HepG2 (cell line): ENCODE data around the gene NT5C. TPM values are rescaled to one million over a fixed set of nuclear protein-coding genes. Genes with fewer than 3 reads are reported as not detected.
A peak's percentile ranks its signal among the peaks of the same experiment; 100 is the strongest.

Experiments used
- ASH2L ChIP-seq: fragments of 300-600, 200-600 bp; sonication (generic); IDR thresholded peaks from 2 replicates; pipeline ENCODE4 v1.7.0; 2017; ENCODE audit warnings: low read depth, mild to moderate bottlenecking, moderate library complexity, mixed read lengths, low read length; ENCODE audit not compliant: insufficient read length
- ELF1 ChIP-seq: sonication (generic); formaldehyde crosslinking; IDR thresholded peaks from 2 replicates; pipeline ENCODE4 v1.4.0; 2020; ENCODE audit warnings: missing genetic modification reagents
- HNRNPK ChIP-seq: fragments of 200-400 bp; formaldehyde crosslinking; IDR thresholded peaks from 2 replicates; pipeline ENCODE4 v1.6.1; 2018; ENCODE audit warnings: low read length, low read depth, moderate library complexity, mild to moderate bottlenecking; ENCODE audit not compliant: poor library complexity, severe bottlenecking
- KAT7 ChIP-seq: IDR thresholded peaks from 2 replicates; pipeline ENCODE4 v1.6.1; 2018; ENCODE audit warnings: borderline replicate concordance, missing compliant biosample characterization
- NCOR1 ChIP-seq: fragments of 200-600 bp; sonication (generic); IDR thresholded peaks from 2 replicates; pipeline ENCODE4 v1.7.0; 2017; ENCODE audit warnings: antibody characterized with exemption, low read length, borderline replicate concordance
- NRL ChIP-seq: sonication (generic); formaldehyde crosslinking; IDR thresholded peaks from 2 replicates; pipeline ENCODE4 v1.5.0; 2020; ENCODE audit warnings: missing genetic modification reagents, mild to moderate bottlenecking, moderate library complexity, borderline replicate concordance
- ZNF343 ChIP-seq: sonication (generic); formaldehyde crosslinking; IDR thresholded peaks from 2 replicates; pipeline ENCODE4 v1.4.0; 2020; ENCODE audit warnings: mild to moderate bottlenecking, missing genetic modification reagents
- polyA plus RNA-seq, 8 experiments: library from polyadenylated mRNA; depleted of rRNA in 3 of 8; stranded (reverse) in 7 of 8; unstranded in 1 of 8; fragments of >200 nt; fragmentation: Illumina TruSeq in 4 of 8; extraction: Trizol in 4 of 8; gene quantifications; 2 replicates each; pipeline versions ENCODE4 v1.2.1 to v1.2.3, GENCODE V29; 2011 to 2016; ENCODE audit warnings: low read depth in 4 of 8, missing spikeins in 1 of 8, mixed read lengths in 1 of 8; ENCODE audit not compliant: insufficient read depth in 1 of 8
- total RNA-seq, 5 experiments: library from RNA; depleted of rRNA; stranded (reverse); fragments of >200 nt; fragmentation: Illumina TruSeq; extraction: Trizol; gene quantifications; 2 replicates each; pipeline ENCODE4 v1.2.3, GENCODE V29; 2016; ENCODE audit warnings: low read depth in 1 of 5
- TF ChIP-seq, protein P1 (sequence below): sonication (generic); formaldehyde crosslinking; IDR thresholded peaks from 2 replicates; pipeline ENCODE4 v1.5.0; 2020; ENCODE audit warnings: missing genetic modification reagents
- TF ChIP-seq, protein P2 (sequence below): sonication (generic); formaldehyde crosslinking; IDR thresholded peaks from 2 replicates; pipeline ENCODE4 v1.4.0; 2020; ENCODE audit warnings: mild to moderate bottlenecking, missing genetic modification reagents
- TF ChIP-seq, protein P3 (sequence below): sonication (generic); formaldehyde crosslinking; IDR thresholded peaks from 2 replicates; pipeline ENCODE4 v1.4.0; 2020; ENCODE audit warnings: mild to moderate bottlenecking, missing genetic modification reagents
- TF ChIP-seq, protein P4 (sequence below): sonication (generic); formaldehyde crosslinking; IDR thresholded peaks from 2 replicates; pipeline ENCODE4 v1.4.0; 2020; ENCODE audit warnings: mild to moderate bottlenecking, low read depth, missing genetic modification reagents
- TF ChIP-seq, protein P5 (sequence below): sonication (generic); formaldehyde crosslinking; IDR thresholded peaks from 2 replicates; pipeline ENCODE4 v1.4.0; 2020; ENCODE audit warnings: missing genetic modification reagents

The NT5C gene
- total and polyA plus RNA-seq, 2 of the 13 experiments (the other 11 are each of a cell fraction or from before 2014, with no cell fraction given): 42.8 to 48.6 TPM

DNA sequence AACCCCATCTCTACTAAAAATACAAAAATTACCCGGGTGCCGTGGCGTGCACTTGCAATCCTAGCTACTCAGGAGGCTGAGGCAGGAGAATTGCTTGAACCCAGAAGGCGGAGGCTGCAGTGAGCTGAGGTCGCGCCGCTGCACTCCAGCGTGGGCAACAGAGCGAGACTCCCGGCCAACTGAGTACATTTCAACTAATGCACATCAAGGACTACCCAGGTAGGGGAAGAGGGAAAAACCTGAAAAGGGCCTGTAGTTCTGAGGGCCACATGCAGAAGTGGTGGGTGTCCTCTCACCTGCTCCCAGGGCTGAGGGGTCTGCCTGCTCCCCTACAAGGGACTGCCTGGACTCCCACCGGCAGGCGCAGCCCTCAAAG, 44.4 kb downstream of the NT5C start (continued):
- TF ChIP-seq, protein P1, sequence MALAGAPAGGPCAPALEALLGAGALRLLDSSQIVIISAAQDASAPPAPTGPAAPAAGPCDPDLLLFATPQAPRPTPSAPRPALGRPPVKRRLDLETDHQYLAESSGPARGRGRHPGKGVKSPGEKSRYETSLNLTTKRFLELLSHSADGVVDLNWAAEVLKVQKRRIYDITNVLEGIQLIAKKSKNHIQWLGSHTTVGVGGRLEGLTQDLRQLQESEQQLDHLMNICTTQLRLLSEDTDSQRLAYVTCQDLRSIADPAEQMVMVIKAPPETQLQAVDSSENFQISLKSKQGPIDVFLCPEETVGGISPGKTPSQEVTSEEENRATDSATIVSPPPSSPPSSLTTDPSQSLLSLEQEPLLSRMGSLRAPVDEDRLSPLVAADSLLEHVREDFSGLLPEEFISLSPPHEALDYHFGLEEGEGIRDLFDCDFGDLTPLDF (CRISPR knock-in tag): no peak
- TF ChIP-seq, protein P2, sequence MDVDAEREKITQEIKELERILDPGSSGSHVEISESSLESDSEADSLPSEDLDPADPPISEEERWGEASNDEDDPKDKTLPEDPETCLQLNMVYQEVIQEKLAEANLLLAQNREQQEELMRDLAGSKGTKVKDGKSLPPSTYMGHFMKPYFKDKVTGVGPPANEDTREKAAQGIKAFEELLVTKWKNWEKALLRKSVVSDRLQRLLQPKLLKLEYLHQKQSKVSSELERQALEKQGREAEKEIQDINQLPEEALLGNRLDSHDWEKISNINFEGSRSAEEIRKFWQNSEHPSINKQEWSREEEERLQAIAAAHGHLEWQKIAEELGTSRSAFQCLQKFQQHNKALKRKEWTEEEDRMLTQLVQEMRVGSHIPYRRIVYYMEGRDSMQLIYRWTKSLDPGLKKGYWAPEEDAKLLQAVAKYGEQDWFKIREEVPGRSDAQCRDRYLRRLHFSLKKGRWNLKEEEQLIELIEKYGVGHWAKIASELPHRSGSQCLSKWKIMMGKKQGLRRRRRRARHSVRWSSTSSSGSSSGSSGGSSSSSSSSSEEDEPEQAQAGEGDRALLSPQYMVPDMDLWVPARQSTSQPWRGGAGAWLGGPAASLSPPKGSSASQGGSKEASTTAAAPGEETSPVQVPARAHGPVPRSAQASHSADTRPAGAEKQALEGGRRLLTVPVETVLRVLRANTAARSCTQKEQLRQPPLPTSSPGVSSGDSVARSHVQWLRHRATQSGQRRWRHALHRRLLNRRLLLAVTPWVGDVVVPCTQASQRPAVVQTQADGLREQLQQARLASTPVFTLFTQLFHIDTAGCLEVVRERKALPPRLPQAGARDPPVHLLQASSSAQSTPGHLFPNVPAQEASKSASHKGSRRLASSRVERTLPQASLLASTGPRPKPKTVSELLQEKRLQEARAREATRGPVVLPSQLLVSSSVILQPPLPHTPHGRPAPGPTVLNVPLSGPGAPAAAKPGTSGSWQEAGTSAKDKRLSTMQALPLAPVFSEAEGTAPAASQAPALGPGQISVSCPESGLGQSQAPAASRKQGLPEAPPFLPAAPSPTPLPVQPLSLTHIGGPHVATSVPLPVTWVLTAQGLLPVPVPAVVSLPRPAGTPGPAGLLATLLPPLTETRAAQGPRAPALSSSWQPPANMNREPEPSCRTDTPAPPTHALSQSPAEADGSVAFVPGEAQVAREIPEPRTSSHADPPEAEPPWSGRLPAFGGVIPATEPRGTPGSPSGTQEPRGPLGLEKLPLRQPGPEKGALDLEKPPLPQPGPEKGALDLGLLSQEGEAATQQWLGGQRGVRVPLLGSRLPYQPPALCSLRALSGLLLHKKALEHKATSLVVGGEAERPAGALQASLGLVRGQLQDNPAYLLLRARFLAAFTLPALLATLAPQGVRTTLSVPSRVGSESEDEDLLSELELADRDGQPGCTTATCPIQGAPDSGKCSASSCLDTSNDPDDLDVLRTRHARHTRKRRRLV (CRISPR knock-in tag): peak; percentile 52; the same call in 1 of the 2 replicates
- TF ChIP-seq, protein P3, sequence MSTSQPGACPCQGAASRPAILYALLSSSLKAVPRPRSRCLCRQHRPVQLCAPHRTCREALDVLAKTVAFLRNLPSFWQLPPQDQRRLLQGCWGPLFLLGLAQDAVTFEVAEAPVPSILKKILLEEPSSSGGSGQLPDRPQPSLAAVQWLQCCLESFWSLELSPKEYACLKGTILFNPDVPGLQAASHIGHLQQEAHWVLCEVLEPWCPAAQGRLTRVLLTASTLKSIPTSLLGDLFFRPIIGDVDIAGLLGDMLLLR (CRISPR knock-in tag): 0 out of 2 replicates have a peak, but pooled peaks have one; percentile 0
- TF ChIP-seq, protein P4, sequence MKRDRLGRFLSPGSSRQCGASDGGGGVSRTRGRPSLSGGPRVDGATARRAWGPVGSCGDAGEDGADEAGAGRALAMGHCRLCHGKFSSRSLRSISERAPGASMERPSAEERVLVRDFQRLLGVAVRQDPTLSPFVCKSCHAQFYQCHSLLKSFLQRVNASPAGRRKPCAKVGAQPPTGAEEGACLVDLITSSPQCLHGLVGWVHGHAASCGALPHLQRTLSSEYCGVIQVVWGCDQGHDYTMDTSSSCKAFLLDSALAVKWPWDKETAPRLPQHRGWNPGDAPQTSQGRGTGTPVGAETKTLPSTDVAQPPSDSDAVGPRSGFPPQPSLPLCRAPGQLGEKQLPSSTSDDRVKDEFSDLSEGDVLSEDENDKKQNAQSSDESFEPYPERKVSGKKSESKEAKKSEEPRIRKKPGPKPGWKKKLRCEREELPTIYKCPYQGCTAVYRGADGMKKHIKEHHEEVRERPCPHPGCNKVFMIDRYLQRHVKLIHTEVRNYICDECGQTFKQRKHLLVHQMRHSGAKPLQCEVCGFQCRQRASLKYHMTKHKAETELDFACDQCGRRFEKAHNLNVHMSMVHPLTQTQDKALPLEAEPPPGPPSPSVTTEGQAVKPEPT (CRISPR knock-in tag): no peak
- TF ChIP-seq ZNF343: peak; percentile 60; the same call in 1 of the 2 replicates
- 0 out of 2 replicates have a peak, but pooled peaks have one; percentile 9 for TF ChIP-seq NCOR1
- no peak; the same call in 1 of the 2 replicates for TF ChIP-seq KAT7 (CRISPR knock-in tag)
- TF ChIP-seq ELF1 (CRISPR knock-in tag): no peak
- 0 out of 2 replicates have a peak, but pooled peaks have one; percentile 21 for TF ChIP-seq NRL (CRISPR knock-in tag)
- no peak for TF ChIP-seq HNRNPK
- TF ChIP-seq, protein P5, sequence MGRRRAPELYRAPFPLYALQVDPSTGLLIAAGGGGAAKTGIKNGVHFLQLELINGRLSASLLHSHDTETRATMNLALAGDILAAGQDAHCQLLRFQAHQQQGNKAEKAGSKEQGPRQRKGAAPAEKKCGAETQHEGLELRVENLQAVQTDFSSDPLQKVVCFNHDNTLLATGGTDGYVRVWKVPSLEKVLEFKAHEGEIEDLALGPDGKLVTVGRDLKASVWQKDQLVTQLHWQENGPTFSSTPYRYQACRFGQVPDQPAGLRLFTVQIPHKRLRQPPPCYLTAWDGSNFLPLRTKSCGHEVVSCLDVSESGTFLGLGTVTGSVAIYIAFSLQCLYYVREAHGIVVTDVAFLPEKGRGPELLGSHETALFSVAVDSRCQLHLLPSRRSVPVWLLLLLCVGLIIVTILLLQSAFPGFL: no peak
- TF ChIP-seq ASH2L: no peak
- TF ChIP-seq, all 625 proteins: peak for 52
